Suprapubic skin (tissue), 4 donors: ENCODE results near the gene P4HA2. TPM values are rescaled to one million over a fixed set of nuclear protein-coding genes. Genes with fewer than 3 reads are reported as not detected.
A peak's percentile ranks its signal among the peaks of the same experiment; 100 is the strongest.

ENCODE experiments used
- DNase-seq, 2 donors: peaks; one replicate each; pipeline ENCODE4 v3.0.0-alpha.2; 2019; ENCODE audit warnings: low spot score in 2 of 2
- H3K27ac ChIP-seq: fragments of 200-600 bp; sonication (generic); one replicate; pipeline ENCODE4 v1.5.1; 2019
- H3K27me3 ChIP-seq: fragments of 200-600 bp; sonication (generic); one replicate; pipeline ENCODE4 v1.5.1; 2019
- H3K36me3 ChIP-seq: fragments of 200-600 bp; sonication (generic); one replicate; pipeline ENCODE4 v1.5.1; 2019
- H3K4me1 ChIP-seq: fragments of 200-600 bp; sonication (generic); one replicate; pipeline ENCODE4 v1.5.1; 2019
- H3K4me3 ChIP-seq: fragments of 200-600 bp; sonication (generic); one replicate; pipeline ENCODE4 v1.5.1; 2019; ENCODE audit warnings: mild to moderate bottlenecking
- H3K9me3 ChIP-seq: fragments of 200-600 bp; sonication (generic); one replicate; pipeline ENCODE4 v1.5.1; 2019
- EP300 ChIP-seq: sonication (generic); formaldehyde crosslinking; IDR thresholded peaks from one replicate; pipeline ENCODE4 v1.6.1; 2017; ENCODE audit warnings: antibody characterized with exemption
- POLR2A ChIP-seq, 2 donors: fragments of 450-650 bp; IDR thresholded peaks; one replicate each; pipeline ENCODE4 v1.6.1; 2017; ENCODE audit warnings: antibody characterized with exemption in 2 of 2, mild to moderate bottlenecking in 2 of 2, moderate library complexity in 2 of 2
- POLR2AphosphoS5 ChIP-seq, 3 donors: sonication (generic); formaldehyde crosslinking; IDR thresholded peaks; one replicate each; pipeline ENCODE4 v1.6.1; 2017; ENCODE audit warnings: antibody characterized with exemption in 3 of 3
- WGBS: methylation state at CpG from one replicate; pipeline ENCODE4 v1.1.5; 2018; 5-methylcytosine and 5-hydroxymethylcytosine counted together
- total RNA-seq, 4 donors: library from RNA; depleted of rRNA; stranded (reverse); fragments of >200 nt; gene quantifications; one replicate each; pipeline ENCODE4 v1.1.0, GENCODE V29; 2016
- TF ChIP-seq, protein P1 (sequence below), 2 donors: fragments of 200-600 bp in 1 of 2; fragments of 450-650 bp in 1 of 2; sonication (generic) in 1 of 2; IDR thresholded peaks; one replicate each; pipeline ENCODE4 v1.5.1; 2016 to 2019; ENCODE audit warnings: antibody characterized with exemption in 2 of 2, mild to moderate bottlenecking in 1 of 2, moderate library complexity in 1 of 2

P4HA2 gene
- total RNA-seq, 4 donors from 2014 or later: 23.9 to 42.0 (median 30.9) TPM

DNA sequence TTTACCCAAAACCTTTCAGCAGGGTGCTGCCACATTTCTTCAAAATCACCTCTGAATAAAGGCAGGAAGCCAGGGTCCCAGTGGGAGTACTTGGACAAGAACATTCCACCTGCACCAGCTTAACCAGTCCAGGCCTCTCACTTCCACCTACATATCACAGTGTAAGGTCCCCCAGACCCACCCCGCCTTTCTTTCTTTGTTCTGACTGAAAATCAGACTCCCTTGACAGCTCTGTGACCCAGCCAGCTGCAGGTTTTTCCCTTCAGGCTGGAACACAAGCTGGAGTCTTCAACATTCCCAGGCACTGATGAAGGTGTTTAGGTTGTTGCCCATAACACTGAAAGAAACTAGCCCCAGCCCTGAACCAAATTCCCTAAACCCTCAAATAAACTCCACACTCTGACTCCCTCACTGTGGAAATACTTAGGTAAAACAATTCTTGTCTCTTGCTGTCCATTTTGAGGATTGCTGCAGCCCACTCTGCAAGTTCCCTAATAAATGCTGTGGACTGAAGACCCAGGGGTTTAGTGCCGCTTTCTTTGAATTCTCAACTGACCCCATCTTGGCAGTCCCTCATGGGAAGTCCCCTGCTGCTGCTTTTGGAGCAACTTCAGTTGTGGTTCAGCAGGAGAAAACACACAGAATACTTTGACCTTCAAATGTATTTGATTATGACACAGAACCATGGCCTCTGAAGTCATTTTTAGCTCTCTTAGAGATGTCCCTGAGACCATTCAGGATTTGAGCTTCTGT, 24.8 kb downstream of the P4HA2 start:
- Histone ChIP-seq H3K27ac (no peak overlapping the region), H3K9me3 (no peaks in the 10 kb centered on the region), H3K36me3 (peaks cover 58% of the 10 kb centered on the region), H3K4me3 (no peak overlapping the region), H3K27me3 (no peaks in the 10 kb centered on the region), H3K4me1 (no peaks in the 10 kb centered on the region)
- DNase-seq: peak in 1 of 2 donors; percentile 20
- WGBS: 94% methylated on average over 2 of the region's 2 CpGs
- no peak for TF ChIP-seq EP300
- no peak for TF ChIP-seq POLR2AphosphoS5 (IDR thresholded peaks at IDR 0.05)
- no peak for TF ChIP-seq POLR2A (IDR thresholded peaks at IDR 0.05)
- TF ChIP-seq, protein P1, sequence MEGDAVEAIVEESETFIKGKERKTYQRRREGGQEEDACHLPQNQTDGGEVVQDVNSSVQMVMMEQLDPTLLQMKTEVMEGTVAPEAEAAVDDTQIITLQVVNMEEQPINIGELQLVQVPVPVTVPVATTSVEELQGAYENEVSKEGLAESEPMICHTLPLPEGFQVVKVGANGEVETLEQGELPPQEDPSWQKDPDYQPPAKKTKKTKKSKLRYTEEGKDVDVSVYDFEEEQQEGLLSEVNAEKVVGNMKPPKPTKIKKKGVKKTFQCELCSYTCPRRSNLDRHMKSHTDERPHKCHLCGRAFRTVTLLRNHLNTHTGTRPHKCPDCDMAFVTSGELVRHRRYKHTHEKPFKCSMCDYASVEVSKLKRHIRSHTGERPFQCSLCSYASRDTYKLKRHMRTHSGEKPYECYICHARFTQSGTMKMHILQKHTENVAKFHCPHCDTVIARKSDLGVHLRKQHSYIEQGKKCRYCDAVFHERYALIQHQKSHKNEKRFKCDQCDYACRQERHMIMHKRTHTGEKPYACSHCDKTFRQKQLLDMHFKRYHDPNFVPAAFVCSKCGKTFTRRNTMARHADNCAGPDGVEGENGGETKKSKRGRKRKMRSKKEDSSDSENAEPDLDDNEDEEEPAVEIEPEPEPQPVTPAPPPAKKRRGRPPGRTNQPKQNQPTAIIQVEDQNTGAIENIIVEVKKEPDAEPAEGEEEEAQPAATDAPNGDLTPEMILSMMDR (IDR thresholded peaks at IDR 0.05): no peak

DNA sequence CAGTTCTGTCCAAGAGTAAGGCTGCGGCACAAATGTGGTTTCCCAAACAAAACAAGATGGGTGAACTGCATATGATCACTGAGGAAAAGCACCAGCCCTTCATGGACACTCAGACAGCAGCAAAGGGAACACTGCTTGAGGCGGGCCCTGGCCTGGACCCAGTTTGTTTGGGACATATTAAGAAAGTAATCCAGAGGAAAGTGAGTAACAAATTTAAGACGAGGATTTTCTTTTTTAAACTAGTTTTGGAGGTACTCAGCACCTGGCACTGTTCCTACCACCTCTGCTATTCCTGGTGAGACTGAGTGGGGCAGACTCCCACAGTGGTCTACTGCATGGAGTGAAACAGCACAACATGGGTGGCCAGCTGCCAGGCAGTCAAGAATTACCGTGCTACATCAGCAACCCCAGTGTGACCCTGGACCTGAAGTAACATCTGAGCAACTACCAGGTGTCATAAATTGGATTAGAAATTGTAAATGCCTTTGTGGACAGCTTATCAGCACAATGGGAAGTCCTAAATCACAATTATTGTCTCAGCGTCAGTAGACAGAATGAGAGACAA, 28.5 kb downstream of the P4HA2 start:
- 86% methylated on average over 5 of the region's 5 CpGs for WGBS
- TF ChIP-seq EP300: no peak
- TF ChIP-seq POLR2A (IDR thresholded peaks at IDR 0.05): no peak
- no peak for TF ChIP-seq POLR2AphosphoS5 (IDR thresholded peaks at IDR 0.05)
- TF ChIP-seq, protein P1 (IDR thresholded peaks at IDR 0.05): no peak
- Histone ChIP-seq H3K9me3 (no peaks in the 10 kb centered on the region), H3K4me3 (no peak overlapping the region), H3K27ac (no peak overlapping the region), H3K27me3 (no peaks in the 10 kb centered on the region), H3K36me3 (peaks cover 67% of the 10 kb centered on the region), H3K4me1 (no peaks in the 10 kb centered on the region)
- no peak for DNase-seq

DNA sequence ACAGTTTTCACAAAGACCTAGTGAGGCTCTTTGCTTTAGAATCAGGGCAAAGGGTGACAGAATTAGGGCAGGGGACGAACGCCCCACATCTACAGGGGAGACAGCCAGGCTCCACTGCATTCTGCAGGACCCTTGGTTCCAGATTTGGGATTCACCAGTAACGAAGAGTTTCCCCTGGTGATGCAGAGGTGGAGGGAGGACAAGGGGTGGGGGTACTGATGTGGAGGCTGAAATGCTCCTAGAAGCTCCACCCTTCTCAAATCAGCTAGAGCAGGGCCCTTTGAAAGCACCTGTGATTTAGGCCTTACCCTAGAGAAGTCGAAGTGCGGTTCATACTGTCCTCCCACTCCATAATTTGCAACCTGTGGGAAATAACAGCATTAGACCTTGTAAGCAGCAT, 29.1 kb downstream of the P4HA2 start:
- DNase-seq: no peak
- TF ChIP-seq POLR2AphosphoS5 (IDR thresholded peaks at IDR 0.05) (no peak), EP300 (no peak), POLR2A (IDR thresholded peaks at IDR 0.05) (no peak)
- TF ChIP-seq, protein P1 (IDR thresholded peaks at IDR 0.05): no peak
- Histone ChIP-seq H3K4me1 (no peaks in the 10 kb centered on the region), H3K27me3 (no peaks in the 10 kb centered on the region), H3K36me3 (peaks cover 62% of the 10 kb centered on the region), H3K27ac (no peak overlapping the region), H3K4me3 (no peak overlapping the region), H3K9me3 (no peaks in the 10 kb centered on the region)
- whole genome bisulfite sequencing: 89% methylated on average over 5 of the region's 5 CpGs

DNA sequence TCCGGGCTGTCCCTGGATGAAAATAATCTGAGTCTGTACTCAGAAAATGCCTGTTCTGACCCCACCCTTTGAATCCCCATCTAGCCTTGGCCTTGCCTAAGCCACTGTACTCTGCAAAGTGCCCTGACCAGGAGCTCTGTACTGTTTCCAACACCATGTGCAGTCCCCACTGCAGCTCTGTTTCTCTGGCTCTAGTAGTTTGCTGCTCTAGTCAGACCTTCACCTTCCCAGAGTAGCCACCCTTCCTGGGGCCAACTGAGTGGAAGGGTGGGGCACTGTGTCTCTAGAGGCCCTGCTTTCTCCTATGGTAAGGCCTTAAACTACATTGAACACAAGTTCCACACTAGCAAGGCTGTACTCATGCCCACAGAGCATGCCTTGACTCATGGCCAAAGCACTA, 31.9 kb downstream of the P4HA2 start:
- Histone ChIP-seq H3K27ac (no peak overlapping the region), H3K9me3 (no peaks in the 10 kb centered on the region), H3K4me3 (no peak overlapping the region), H3K4me1 (no peaks in the 10 kb centered on the region), H3K27me3 (no peaks in the 10 kb centered on the region), H3K36me3 (peaks cover 61% of the 10 kb centered on the region)
- DNase-seq: no peak
- WGBS: 80% methylated on average over 1 of the region's 1 CpG
- TF ChIP-seq, protein P1 (IDR thresholded peaks at IDR 0.05): no peak
- no peak for TF ChIP-seq POLR2AphosphoS5 (IDR thresholded peaks at IDR 0.05)
- no peak for TF ChIP-seq POLR2A (IDR thresholded peaks at IDR 0.05)
- TF ChIP-seq EP300: no peak

DNA sequence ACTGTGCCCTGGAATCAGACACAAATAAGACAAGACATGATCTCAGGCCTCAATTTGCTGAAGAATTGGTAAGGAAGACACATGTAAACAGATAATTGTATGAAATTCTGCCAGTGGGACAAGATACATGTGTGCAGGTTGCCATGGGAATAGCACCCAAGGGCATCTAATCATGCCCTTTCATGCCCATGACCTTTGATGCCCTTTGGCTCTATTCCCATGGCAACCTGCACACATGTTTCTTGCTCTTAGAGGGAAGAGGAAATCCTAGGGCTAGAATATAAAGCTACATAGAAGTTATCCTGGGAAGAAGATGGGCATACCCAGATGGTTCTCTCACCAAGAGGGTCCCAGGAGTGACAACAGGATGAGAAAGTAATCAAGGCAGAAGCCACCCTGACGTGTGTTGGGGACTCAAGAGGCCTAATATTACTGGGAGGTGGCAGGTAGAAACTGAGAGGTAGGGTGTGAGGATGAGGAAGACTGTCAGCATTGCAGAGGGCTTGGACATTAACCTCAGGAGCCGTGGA, 34.4 kb downstream of the P4HA2 start:
- TF ChIP-seq EP300 (no peak), POLR2AphosphoS5 (IDR thresholded peaks at IDR 0.05) (no peak), POLR2A (IDR thresholded peaks at IDR 0.05) (no peak)
- TF ChIP-seq, protein P1 (IDR thresholded peaks at IDR 0.05): no peak
- DNase-seq: no peak
- 81% methylated on average over 2 of the region's 2 CpGs for WGBS
- peaks cover 39% of the 10 kb centered on the region for H3K36me3 ChIP-seq
- no peak overlapping the region for H3K4me3 ChIP-seq
- no peaks in the 10 kb centered on the region for H3K27me3 ChIP-seq
- no peaks in the 10 kb centered on the region for H3K4me1 ChIP-seq
- no peaks in the 10 kb centered on the region for H3K9me3 ChIP-seq
- H3K27ac ChIP-seq: no peak overlapping the region
